GM18508 (cell line): Measurements from ENCODE around the gene NUP43.
A peak's percentile ranks its signal among the peaks of the same experiment; 100 is the strongest.
"Not testable (repeated sequence)": the region's sequence is repeated elsewhere in the genome, so short reads cannot be mapped to it uniquely, and the experiment has no call there.

ENCODE experiments used
- ATAC-seq: cut with Tn5 transposase; IDR thresholded peaks from one replicate; pipeline ENCODE4 v1.9.1; 2021; ENCODE audit warnings: moderate number of reproducible peaks; ENCODE audit not compliant: insufficient read depth, unreplicated experiment

Gene NUP43, protein sequence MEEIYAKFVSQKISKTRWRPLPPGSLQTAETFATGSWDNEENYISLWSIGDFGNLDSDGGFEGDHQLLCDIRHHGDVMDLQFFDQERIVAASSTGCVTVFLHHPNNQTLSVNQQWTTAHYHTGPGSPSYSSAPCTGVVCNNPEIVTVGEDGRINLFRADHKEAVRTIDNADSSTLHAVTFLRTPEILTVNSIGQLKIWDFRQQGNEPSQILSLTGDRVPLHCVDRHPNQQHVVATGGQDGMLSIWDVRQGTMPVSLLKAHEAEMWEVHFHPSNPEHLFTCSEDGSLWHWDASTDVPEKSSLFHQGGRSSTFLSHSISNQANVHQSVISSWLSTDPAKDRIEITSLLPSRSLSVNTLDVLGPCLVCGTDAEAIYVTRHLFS

DNA sequence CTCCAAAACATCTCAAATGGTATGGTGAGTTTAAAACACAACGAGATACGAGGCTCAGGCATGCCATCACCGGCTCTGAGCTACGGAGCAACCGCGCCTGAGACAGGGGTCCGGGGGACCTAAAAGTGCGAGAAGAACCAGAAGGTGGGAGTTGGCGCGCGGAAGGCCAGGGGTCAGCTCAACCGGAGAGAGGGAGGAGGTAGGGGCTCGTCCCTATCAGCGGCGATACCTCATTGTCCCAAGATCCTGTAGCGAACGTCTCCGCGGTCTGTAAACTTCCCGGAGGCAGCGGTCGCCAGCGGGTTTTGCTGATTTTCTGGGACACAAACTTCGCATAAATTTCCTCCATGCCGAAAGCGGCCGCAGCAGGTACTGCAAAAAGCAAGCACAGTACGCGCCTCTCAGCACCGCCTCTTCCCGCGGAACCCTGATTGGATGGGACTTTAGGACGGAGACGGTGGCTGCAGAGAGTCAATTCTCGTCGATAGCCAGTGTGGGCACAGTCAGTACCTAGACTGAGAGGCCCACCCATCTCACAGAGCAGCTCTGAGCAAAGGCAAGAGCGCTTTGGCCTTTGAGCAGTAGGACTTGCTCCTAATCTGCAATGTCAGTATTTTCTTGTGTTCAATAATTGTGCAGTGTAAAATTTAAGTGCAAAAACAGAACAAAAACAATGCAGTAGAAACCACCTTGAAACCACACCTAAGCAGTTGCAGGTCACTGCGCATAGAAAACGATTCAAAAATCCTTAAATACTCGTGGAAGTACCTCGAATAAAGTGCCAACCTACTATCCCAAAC is at the start of gene NUP43:
Gene NUP43, minus strand, starts transcription at position 383 of the 800 bp plus-strand sequence. Its CDS starts 34 bp downstream, at position 349.
- ATAC-seq = peak; percentile 51

DNA sequence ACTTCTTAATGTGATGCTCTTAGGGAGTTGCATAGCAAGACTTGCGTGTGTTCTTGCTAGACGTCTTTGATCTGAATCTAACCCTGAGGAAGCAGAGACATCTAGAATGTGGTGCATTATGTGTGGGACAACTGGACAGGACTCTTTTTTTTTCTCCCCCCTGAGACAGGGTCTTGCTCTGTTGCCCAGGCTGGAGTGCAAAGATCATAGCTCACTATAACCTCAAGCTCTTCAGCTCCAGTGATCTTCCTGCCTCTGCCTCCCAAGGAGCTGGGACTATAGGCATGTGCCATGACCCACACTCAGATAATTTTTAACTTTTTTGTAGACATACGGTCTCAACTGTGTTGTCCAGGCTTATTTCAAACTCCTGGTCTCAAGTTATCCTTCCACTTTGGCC is 37.2 kb upstream of the NUP43 start:
- ATAC-seq = no peak

DNA sequence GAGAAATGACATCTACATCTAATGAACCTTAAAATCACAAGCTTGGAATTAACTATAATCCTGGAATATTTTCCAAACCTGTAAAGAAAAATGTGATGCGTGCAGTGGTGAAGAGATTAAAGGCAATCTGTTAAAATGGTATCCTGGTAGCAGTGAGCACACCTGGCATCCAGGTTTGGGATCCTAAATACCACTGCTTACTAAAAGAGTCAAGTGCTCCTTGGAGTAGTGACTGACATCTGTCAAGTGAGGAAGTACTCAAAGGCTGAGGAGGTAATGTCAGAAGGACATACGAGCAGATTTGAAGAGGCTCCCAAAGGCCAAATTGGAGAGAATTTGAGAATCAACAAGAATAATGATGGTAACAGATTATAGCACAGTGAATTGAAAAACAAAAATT is 36.0 kb upstream of the NUP43 start:
- no peak for ATAC-seq

DNA sequence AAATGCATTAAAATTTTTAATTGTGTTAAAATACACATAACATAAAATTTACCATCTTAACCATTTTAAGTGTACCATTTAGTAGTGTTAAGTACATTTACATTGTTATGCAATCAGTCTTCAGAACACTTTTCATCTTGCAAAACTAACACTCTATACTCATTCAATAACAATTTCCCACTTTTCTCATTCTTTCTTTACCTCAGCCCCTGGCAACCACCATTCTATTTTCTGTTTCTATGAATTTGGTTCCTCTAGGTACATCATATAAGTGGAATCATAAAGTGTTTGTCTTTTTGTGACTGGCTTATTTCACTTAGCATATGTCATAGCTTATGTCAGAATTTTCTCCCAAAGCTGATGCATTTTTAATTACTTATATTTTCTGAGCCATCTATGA is 35.4 kb upstream of the NUP43 start:
- ATAC-seq = no peak

DNA sequence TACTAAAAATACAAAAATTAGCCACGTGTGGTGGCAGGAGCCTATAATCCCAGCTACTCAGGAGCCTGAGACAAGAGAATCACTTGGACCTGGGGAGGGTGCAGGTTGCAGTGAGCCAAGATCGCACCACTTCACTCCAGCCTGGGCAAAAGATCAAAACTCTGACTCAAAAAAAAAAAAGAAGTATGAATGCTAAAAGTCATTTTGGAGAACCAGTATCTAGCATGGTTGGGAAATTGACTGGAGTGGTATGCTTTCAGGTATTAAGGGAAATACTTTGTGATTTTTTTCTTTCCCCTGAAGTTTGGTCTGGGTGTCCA is 33.3 kb upstream of the NUP43 start:
- ATAC-seq = no peak

DNA sequence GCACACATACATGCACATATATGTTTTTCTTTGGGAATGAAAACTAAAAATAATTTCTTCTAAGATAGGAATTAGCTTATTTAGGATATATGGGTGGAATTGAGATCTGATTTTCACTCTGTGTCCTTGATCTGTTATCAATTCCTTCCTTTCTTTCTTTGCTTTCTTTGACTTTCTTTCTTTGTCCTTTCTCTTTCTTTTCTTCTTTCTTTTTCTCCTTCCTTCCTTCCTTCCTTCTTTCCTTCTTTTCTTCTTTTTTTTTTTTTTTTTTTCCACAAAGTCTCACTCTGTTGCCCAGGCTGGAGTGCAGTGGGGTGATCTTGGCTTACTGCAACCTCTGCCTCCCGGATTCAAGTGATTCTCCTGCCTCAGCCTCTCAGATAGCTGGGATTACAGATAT is 31.3 kb upstream of the NUP43 start:
- no peak for ATAC-seq

DNA sequence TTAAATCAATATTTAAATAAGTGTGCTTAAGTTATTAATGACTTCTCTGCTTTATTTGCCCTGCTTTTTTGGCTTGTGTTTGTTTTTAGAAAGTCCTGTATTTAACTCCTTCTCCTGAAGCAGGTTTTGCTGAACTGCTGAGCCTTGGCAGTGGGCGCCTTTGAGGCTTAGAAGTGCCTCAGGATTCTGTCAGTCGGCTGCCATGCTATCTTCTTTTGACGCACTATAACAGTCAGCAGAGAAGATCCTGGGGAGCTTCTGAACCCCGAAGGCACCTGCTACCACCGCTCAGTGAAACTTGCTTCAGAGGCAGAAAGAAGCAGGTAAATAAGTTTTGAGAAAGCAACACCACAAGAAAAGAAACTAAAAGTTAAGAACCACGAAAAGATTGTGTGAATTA is 25.6 kb upstream of the NUP43 start:
- no peak for ATAC-seq

DNA sequence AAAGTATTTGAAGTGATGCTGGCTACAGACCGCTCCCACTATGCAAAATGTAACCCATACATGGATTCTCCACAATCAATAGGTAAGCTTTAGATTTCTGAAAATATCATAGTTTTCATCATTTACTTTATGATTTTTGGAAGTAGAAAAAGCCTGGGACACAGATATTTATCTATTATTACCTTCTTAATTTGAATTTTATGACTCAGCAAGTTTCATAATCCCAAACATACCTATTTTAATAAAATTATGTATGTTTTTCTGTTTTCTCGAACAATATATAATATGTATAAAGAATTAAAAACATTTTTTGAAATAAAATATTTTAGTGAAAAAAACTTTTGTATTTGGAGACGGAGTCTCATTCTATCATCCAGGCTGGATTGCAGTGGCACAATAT is 24.9 kb upstream of the NUP43 start:
- no peak for ATAC-seq

DNA sequence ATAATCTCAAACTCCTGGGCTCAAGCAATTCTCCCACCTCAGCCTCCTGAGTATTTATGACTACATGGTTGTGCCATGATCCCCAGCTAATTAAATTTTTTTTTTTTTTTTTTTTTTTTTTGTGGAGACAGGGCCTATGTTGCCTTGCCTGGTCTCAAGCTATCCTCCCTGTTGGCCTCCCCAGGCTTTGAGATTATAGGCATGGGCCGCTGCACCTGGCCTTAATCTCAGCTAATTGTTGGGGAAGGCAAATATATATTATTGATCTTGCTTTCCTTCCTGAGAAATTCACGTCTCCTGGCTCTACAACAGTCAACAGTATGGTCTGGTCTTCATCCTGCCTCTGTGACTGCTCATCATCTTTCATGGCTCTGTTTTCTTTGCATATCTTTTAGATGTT is 23.3 kb upstream of the NUP43 start:
- no peak for ATAC-seq

DNA sequence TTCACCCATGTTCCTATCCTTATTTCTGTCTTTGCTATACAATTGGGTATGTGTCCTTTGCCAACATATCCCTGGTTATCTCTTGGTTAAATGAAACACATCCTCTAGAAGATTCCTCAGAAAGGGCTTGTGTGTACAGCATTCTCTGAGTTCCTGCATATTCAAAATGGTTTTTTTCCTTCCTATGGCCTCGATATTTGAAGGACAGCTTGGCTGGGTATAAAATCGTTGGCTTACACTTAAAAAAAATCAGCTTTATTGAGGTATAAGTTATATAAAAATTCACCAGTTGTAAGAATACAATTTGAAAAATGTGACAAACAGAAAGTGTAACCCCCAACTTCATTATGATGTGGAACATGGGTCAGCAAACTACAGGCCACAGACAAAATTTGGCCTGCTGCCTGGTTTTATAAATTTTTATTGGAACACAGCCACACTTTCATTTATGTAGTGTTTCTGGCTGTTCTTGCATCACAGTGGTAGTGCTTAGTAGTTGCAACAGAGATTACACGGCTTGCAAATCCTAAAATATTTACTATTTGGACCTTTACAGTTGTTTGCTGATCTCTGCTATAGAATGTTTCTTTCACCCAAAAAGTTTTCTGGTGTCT is 19.9 kb upstream of the NUP43 start:
- no peak for ATAC-seq

DNA sequence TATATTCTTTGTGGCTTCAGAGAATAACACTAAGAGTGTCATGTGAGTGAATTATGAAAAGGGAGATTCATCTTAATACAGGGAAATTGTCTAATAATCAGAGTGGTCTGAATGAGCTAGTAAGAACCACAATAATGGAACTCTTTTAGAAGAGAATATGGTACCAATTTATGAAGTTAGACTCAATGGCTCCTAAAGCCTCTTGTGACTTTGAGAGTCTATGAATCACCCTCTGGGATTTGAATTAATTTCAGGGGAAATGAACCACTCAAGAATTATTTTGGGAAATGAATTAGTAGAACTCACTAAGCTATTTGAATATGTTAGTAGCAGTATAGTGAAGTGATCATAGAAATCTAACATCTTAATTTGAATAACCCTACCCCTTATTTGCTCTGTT is 17.5 kb upstream of the NUP43 start:
- no peak for ATAC-seq

DNA sequence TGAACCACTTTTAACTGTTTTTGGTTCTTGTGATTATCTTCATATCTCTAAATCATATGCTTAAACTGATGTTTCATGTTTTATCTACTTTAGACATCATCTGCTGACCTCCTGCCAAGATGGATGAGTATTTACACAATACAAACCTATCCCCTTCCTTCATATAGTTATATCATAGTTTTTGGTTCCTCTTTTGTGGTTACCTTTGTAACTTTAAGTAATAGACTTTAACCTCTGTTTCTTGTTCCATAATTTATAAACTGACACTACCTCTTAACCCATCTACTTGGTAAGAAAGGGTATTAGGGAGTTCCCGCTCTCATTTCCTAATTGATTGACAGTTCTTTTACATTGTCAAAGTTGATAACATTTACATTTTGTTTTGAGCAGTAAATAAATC is 15.1 kb upstream of the NUP43 start:
- peak; percentile 99 for ATAC-seq

DNA sequence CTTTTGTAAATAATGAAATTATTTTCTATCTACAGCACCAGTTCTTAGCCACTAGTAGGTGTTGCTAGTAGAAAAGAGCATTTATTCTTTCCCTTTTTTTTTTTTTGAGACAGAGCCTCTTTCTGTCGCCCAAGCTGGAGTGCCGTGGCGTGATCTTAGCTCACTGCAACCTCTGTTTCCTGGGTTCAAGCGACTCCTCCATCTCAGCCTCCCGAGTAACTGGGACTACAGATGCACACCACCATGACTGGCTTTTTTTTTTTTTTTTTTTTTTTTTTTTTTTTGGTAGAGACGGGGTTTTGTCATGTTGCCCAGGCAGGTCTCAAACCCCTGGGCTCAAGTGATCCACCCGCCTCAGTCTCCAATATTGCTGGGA is 9.9 kb upstream of the NUP43 start:
- ATAC-seq = no peak

DNA sequence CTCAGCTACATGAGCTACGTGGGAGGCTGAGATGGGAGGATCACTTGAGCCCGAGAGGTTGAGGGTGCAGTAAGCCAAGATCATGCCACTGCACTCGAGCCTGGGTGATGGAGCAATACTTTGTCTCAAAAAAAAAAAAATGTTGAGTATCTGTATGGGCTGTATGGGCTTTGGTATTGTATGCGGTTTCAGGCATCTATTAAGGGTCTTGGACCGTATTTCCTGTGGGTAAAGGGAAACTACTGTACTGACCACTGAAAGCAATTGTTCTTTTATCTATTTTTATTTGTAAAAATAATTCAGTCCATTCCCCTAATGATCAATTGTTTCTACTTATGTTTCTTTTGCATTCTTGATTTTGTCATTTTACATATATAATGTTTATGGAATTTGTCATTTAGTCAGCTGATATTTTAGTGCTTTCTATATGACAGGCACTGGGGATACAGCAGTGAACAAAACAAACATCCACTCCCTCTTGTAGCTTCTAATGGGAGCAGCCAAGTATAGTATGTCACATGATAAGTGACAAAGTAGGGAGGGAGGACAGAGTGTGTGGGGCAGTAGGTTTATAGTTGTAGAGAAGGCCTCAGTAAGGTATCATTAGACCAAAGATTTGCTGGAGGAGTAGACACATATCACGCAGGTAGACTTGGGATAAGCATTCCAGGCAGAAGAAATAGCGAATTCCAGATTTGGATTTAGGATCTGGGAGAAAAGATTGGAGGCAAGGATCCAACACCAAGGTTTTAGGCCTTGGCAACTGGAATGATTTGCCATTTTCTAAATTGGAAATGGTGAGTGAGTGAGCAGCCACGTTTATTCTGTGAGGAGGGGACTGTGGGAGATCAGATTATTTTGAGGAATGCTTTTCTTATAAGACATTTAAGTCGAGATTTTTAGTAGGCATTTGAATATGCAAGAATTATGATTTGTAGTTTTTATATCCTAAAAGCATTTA is 9.3 kb upstream of the NUP43 start:
- peak; percentile 59 for ATAC-seq

DNA sequence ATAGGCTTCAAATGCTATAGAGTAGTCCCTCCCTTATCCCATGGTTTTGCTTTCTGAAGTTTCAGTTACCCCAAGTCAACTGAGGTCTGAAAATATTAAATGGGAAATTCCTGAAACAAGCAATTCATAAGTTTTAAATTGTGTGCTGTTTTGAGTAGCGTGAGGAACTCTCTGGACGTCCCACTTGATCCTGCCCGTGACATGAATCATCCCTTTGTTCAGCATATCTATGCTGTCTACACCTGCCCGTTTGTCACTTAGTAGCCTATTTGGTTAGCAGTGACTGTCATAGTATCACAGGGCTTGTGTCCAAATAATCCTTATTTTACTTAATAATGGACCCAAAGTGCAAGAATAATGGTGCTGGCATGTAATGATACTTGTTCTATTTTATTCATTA is 8.2 kb upstream of the NUP43 start:
- no peak for ATAC-seq

DNA sequence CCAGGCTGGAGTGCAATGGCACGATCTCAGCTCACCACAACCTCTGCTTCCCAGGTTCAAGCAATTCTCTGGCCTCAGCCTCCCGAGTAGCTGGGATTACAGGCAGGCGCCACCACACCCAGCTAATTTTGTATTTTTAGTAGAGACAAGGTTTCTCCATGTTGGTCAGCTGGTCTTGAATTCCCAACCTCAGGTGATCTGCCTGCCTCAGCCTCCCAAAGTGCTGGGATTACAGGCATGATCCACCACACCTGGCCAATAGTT is 7.0 kb upstream of the NUP43 start:
- not testable (repeated sequence) for ATAC-seq

DNA sequence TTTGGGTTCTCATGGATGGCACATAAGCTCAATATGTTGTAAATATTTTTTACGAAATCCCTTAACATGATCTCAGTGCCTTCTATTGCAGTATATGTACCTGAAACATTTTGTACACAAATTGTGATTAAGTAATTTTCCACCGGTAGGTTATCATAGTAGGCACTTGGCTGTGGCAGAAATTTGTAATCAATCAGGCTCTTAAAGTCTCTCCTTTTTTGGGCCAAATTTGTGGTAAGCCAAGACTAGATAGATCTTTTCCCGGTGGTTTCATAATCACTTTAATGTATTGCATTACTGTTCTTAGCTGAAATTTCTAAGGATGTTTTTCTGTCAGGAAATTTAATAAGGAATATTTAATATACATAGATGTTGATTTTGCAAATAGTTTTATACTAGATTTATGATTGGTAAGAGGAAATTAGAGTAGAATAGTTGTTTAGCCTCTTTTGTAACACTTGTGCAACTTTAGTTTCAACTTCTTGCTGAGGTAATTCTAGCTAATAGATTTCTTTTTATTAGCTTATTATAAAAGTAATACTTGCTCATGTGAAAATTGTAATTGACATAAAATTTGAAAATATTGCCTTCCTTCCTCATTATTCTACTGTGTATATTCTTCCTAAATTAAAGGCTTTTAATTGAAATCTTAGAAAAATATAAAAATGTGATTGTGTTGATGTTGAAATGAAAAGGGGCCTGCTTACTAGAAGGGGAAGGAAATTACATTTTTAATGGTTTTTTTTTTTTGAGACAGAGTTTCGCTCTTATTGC is 6.5 kb upstream of the NUP43 start:
- ATAC-seq = no peak

DNA sequence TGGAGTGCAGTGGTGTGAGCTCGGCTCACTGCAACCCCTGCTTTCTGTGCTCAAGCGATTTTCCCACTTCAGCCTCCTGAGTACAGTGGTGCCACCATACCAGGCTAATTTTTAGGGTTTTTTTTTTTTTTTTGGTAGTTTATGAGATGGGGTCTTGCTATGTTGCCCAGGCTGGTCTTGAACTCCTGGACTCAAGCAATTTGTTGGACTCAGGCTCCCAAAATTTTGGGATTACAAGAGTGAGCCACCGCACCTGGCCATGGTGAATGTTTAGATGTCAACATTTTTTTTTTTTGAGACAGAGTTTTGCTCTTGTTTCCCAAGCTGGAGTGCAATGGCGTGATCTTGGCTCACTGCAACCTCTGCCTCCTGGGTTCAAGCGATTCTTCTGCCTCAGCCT is 5.6 kb upstream of the NUP43 start:
- not testable (repeated sequence) for ATAC-seq

DNA sequence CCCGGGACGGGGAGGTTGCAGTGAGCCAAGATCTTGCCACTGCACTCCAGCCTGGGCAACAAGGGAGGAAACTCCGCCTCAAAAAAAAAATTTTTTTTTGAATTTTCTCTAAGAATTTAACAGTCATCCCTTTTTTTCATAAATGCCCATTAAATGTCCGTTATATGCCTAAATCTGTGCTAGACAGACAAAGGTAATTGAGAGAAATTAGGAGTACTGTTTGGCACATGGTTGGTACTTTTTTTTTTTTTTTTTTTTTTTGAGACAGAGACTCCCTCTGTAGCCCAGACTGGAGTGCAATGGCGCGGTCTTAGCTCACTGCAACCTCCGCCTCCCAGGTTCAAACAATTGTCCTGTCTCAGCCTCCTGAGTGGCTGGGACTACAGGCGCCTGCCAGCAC is 4.9 kb upstream of the NUP43 start:
- ATAC-seq = no peak

DNA sequence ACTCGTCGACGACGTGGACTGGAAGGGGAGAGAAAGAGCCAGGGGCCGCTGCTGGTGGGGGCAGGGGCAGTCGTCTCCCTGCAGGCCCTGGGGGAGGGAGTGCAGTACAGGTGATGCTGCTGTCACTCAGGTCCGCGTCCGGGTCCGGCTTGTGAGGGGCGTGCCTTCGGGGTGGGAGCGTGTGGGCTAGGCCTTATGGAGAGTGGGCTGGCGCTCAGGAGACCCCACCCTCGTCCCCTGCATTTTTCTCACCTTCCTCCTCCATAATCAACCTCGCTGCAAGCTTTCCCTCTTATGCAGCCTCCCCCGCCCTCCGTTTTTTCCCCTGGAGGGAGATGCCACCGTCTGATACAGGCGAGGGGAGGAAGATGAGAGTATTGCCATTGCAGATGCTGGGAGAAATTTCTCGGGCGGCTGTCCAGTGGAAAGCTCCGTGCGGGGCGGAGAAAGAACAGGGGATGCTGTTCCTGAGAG is 3.8 kb upstream of the NUP43 start:
- peak; percentile 15 for ATAC-seq
